OCI-LY1 (cell line): ENCODE data around the gene SNCB.

Source experiments
- H2AFZ ChIP-seq: fragments of 200-600 bp; sonication (generic), shearing (Covaris generic); 2 replicates; pipeline ENCODE4 v1.6.0; 2014; ENCODE audit warnings: antibody characterized with exemption, mild to moderate bottlenecking, low read length
- H3F3A ChIP-seq: fragments of 200-600 bp; sonication (generic), shearing (Covaris generic); 2 replicates; pipeline ENCODE4 v1.6.0; 2014; ENCODE audit warnings: mild to moderate bottlenecking, antibody characterized with exemption, low read length, moderate library complexity; ENCODE audit not compliant: insufficient read depth
- H3K27ac ChIP-seq: fragments of 200-600 bp; sonication (generic); 2 replicates; pipeline ENCODE4 v1.5.1; 2014; ENCODE audit warnings: low read length, mixed run types, mild to moderate bottlenecking, low read depth; ENCODE audit not compliant: poor library complexity, severe bottlenecking
- H3K27me3 ChIP-seq: fragments of 200-600 bp; sonication (generic); 2 replicates; pipeline ENCODE4 v1.6.0; 2014; ENCODE audit warnings: antibody characterized with exemption, mild to moderate bottlenecking, low read length, moderate library complexity; ENCODE audit not compliant: insufficient read depth
- H3K36me3 ChIP-seq: fragments of 200-600 bp; sonication (generic); 2 replicates; pipeline ENCODE4 v1.6.1; 2014; ENCODE audit warnings: mild to moderate bottlenecking, antibody characterized with exemption, low read length, moderate library complexity, mixed read lengths; ENCODE audit not compliant: insufficient read depth
- H3K4me1 ChIP-seq: fragments of 200-600 bp; sonication (generic); 2 replicates; pipeline ENCODE4 v1.5.1; 2014; ENCODE audit warnings: mild to moderate bottlenecking, low read length, moderate library complexity; ENCODE audit not compliant: insufficient read depth, severe bottlenecking
- H3K4me2 ChIP-seq: fragments of 200-600 bp; sonication (generic), shearing (Covaris generic); 2 replicates; pipeline ENCODE4 v1.6.1; 2014; ENCODE audit warnings: low read length
- H3K4me3 ChIP-seq: fragments of 200-600 bp; sonication (generic); 2 replicates; pipeline ENCODE4 v1.5.1; 2014; ENCODE audit warnings: low read length, low read depth, mild to moderate bottlenecking, mixed read lengths; ENCODE audit not compliant: poor library complexity, severe bottlenecking
- H3K79me2 ChIP-seq: fragments of 200-600 bp; shearing (Covaris generic); 2 replicates; pipeline ENCODE4 v1.6.1; 2016; ENCODE audit warnings: mixed run types, low read length, mixed read lengths; ENCODE audit not compliant: insufficient read depth
- H3K9ac ChIP-seq: fragments of 200-600 bp; sonication (generic), shearing (Covaris generic); 2 replicates; pipeline ENCODE4 v1.6.1; 2014; ENCODE audit warnings: mild to moderate bottlenecking, low read length, mixed read lengths
- H3K9me2 ChIP-seq: fragments of 200-600 bp; sonication (generic), shearing (Covaris generic); 2 replicates; pipeline ENCODE4 v1.6.1; 2014; ENCODE audit warnings: low read depth, mild to moderate bottlenecking, low read length, mixed read lengths
- H3K9me3 ChIP-seq: fragments of 200-600 bp; shearing (Covaris generic); 2 replicates; pipeline ENCODE4 v1.6.1; 2014; ENCODE audit warnings: low read length, mixed read lengths
- H4K20me1 ChIP-seq: fragments of 200-600 bp; sonication (generic), shearing (Covaris generic); 2 replicates; pipeline ENCODE4 v1.6.0; 2016; ENCODE audit warnings: mild to moderate bottlenecking, low read length; ENCODE audit not compliant: insufficient read depth
- EZH2 ChIP-seq: fragments of 200-600 bp; sonication (generic), shearing (Covaris generic); IDR thresholded peaks from 2 replicates; pipeline ENCODE4 v1.8.0; 2017; ENCODE audit warnings: borderline replicate concordance, mixed run types, mild to moderate bottlenecking, antibody characterized with exemption, low read length, moderate library complexity, mixed read lengths
- TF ChIP-seq, protein P1 (sequence below): fragments of 200-600 bp; sonication (generic), shearing (Covaris generic); IDR thresholded peaks from 2 replicates; pipeline ENCODE4 v1.5.1; 2017; ENCODE audit warnings: mild to moderate bottlenecking, antibody characterized with exemption, low read length, moderate library complexity, mixed read lengths

SNCB gene

DNA sequence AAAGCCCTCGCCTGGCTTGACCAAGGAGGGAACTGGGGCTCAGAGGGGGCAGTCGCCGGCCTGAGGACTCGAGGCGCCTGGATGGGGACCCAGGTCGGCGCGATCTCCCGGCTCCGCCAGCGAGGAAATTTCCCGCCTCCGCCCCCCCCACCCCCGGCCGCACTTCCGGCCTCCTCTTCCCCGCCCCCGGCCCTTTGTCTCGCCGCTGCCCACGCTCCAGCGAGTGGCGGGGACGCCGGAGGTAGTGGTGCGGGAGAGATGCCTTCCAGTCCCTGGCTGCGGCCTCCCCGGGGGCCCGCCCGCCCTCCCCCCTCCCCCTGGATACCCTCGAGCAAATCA is 19.9 kb downstream of the SNCB start:
- Histone ChIP-seq H2AFZ (no peak overlapping the region), H3K9ac (peak overlapping the region; percentile 80), H3F3A (no peaks in the 10 kb centered on the region), H3K79me2 (no peaks in the 10 kb centered on the region), H4K20me1 (no peaks in the 10 kb centered on the region), H3K36me3 (no peaks in the 10 kb centered on the region), H3K4me1 (no peaks in the 10 kb centered on the region), H3K9me2 (no peaks in the 10 kb centered on the region), H3K4me2 (peak overlapping the region; percentile 97), H3K9me3 (no peaks in the 10 kb centered on the region), H3K27me3 (no peaks in the 10 kb centered on the region), H3K27ac (no peak overlapping the region), H3K4me3 (peak overlapping the region; percentile 86)
- TF ChIP-seq EZH2, result no peak
- TF ChIP-seq, protein P1, sequence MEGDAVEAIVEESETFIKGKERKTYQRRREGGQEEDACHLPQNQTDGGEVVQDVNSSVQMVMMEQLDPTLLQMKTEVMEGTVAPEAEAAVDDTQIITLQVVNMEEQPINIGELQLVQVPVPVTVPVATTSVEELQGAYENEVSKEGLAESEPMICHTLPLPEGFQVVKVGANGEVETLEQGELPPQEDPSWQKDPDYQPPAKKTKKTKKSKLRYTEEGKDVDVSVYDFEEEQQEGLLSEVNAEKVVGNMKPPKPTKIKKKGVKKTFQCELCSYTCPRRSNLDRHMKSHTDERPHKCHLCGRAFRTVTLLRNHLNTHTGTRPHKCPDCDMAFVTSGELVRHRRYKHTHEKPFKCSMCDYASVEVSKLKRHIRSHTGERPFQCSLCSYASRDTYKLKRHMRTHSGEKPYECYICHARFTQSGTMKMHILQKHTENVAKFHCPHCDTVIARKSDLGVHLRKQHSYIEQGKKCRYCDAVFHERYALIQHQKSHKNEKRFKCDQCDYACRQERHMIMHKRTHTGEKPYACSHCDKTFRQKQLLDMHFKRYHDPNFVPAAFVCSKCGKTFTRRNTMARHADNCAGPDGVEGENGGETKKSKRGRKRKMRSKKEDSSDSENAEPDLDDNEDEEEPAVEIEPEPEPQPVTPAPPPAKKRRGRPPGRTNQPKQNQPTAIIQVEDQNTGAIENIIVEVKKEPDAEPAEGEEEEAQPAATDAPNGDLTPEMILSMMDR, result no peak

DNA sequence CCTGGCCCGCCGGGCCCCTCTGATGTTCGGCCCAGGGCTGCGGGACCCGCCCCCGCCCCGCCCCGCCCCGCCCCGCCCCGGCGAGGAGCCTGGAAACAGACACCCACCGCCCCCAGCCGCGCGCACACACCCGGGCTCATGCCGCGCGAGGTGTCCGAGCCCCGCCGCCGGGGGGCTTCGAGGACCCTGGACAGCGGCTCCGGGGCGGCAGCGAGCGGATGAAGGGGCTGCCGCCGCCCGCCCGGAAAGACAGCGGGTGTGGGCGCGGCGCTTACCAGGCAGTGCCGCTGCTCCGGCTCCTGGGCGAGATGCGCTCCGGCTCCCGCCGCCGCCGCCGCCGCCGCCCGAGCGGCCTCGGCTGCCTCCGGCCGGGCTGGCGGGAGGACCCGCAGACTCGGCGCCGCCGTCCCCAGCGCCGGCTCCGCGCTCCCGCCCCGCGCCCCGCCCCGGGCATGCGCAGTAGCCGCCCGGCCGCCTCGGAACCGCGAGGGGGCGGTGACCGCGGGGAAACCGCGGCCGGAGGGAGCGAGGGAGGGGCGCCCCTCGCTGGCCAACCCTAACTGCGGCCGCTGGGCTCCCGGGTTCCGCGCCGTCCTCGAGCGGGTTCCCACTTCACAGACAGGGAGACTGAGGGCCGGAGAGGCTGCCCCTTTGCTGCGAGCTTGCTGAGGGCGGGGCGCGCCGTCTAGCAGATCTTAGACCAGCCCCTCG is 20.5 kb downstream of the SNCB start, which contains the start of gene GPRIN1:
Gene GPRIN1 (minus strand): TSS at position 433 of the 711 bp plus-strand sequence. CDS start 10,322 bp downstream, outside the sequence.
- Histone ChIP-seq H2AFZ (no peak within 1 kb of the TSS), H3K9me2 (no peaks in the 10 kb centered on the region), H4K20me1 (no peaks in the 10 kb centered on the region), H3K9me3 (no peaks in the 10 kb centered on the region), H3K27ac (no peak within 1 kb of the TSS), H3K36me3 (no peaks in the 10 kb centered on the region), H3K4me3 (peak within 1 kb of the TSS; percentile 86), H3K4me2 (peak within 1 kb of the TSS; percentile 97), H3F3A (no peaks in the 10 kb centered on the region), H3K27me3 (no peaks in the 10 kb centered on the region), H3K4me1 (no peaks in the 10 kb centered on the region), H3K9ac (peak within 1 kb of the TSS; percentile 80), H3K79me2 (no peaks in the 10 kb centered on the region)
- TF ChIP-seq, protein P1, result peak; percentile 33
- no peak for TF ChIP-seq EZH2

DNA sequence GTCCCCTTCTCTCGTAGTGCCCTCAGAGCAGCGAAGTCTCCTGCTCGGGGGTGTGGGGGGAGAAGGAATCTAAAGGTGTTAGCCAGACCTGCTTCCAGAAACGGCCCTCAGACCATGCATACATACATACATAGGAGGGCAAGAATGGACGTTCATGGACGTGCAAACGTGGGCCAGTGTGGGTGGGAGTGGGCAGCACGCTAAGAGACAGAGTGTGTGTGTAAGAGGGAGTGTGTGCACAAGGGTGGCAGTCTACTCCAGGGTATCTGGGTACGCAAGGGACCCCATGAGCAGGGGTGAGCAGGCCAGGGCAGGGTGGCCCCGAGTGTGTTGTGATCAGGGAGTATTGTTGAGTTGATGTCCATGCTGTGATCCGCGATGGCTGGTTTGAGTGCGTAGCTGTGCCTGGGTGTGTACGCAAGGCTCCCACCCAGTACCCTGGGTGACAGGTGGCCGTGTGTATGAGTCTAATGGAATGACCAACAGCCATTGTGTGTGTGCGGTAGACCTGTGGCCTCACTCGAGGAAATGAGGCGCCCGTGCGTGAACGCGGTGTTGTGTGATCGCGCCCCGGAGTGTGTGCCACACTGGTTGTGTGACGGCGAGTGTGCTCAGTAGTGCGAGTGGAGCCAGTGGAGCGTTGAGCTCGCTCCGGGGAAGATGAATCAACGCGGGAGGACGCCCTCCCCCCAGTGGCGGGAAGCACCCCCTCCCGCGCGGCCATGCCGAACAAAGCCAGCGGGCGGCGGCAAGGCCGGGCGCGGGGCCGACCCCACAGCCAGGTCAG is 21.2 kb downstream of the SNCB start:
- no peaks in the 10 kb centered on the region for H3K4me1 ChIP-seq
- H3K27me3 ChIP-seq, result no peaks in the 10 kb centered on the region
- peak overlapping the region; percentile 86 for H3K4me3 ChIP-seq
- no peaks in the 10 kb centered on the region for H3K79me2 ChIP-seq
- H3F3A ChIP-seq, result no peaks in the 10 kb centered on the region
- H3K9me2 ChIP-seq, result no peaks in the 10 kb centered on the region
- H2AFZ ChIP-seq, result no peak overlapping the region
- peak overlapping the region; percentile 71; the same call in 1 of the 2 replicates for H3K9ac ChIP-seq
- H4K20me1 ChIP-seq, result no peaks in the 10 kb centered on the region
- TF ChIP-seq, protein P1, result no peak
- no peak for TF ChIP-seq EZH2
- peak overlapping the region; percentile 78 for H3K4me2 ChIP-seq
- H3K27ac ChIP-seq, result no peak overlapping the region
- H3K36me3 ChIP-seq, result no peaks in the 10 kb centered on the region
- no peaks in the 10 kb centered on the region for H3K9me3 ChIP-seq
